Fibroblast of mammary gland (primary cell): ENCODE measurements around the gene TUBA1B.
A peak's percentile ranks its signal among the peaks of the same experiment; 100 is the strongest.

Experiments used
- DNase-seq: peaks from one replicate; pipeline ENCODE4 v3.0.0-alpha.2; 2010; ENCODE audit warnings: low read depth
- H3K4me3 ChIP-seq: 2 replicates; pipeline ENCODE4 v1.5.1; 2011; ENCODE audit warnings: low read depth, mild to moderate bottlenecking, low read length, moderate library complexity; ENCODE audit not compliant: control insufficient read depth
- CTCF ChIP-seq: conservative IDR thresholded peaks from 2 replicates; pipeline ENCODE4 v1.5.1; 2011; ENCODE audit warnings: low read depth, low read length, inconsistent platforms; ENCODE audit not compliant: control insufficient read depth, insufficient read depth

Gene TUBA1B

GRCh38 chr12:49126852-49127763 lies 4.1 kb downstream of the TUBA1B start:
- no peak overlapping the region for H3K4me3 ChIP-seq
- DNase-seq = no peak
- TF ChIP-seq CTCF = no peak

DNA sequence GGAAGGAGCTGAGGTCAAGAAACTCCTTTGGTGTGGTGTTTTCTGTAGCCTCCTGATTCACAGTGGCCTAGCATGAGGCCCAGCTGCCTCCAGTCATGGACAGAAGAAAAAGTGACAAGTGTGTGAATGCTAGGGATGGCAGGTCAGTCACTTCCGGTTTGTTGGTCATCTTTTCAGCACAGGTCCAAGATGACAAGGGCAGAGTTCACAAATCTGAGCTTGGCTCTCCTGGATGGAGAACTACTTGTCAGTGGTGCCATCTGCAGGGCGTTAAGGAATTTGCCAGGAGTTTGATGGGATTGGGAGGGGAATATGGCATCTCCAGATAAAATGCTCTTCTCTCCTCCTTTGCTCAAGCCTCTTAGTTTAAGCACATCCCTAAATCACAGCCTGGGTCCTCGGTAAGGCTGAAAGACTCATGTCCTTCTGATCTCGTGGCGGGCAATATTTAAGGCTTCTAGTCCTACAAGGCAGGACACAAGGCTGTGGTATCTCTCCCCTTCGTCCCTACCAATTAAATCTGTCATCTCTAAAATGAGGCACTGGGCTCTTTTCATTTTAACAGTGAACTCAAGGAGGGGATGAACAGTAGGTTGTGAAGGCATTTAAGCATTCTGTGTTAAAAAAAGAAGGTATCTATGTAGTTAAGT lies 10.0 kb downstream of the TUBA1B start:
- peak; percentile 81 for TF ChIP-seq CTCF
- H3K4me3 ChIP-seq = no peak overlapping the region
- peak; percentile 82 for DNase-seq

- peak overlapping the region; percentile 82 for H3K4me3 ChIP-seq
- no peak for TF ChIP-seq CTCF
- DNase-seq = no peak
Observed at GRCh38 chr12:49111206-49111605, 20.0 kb downstream of the TUBA1B start.

DNA sequence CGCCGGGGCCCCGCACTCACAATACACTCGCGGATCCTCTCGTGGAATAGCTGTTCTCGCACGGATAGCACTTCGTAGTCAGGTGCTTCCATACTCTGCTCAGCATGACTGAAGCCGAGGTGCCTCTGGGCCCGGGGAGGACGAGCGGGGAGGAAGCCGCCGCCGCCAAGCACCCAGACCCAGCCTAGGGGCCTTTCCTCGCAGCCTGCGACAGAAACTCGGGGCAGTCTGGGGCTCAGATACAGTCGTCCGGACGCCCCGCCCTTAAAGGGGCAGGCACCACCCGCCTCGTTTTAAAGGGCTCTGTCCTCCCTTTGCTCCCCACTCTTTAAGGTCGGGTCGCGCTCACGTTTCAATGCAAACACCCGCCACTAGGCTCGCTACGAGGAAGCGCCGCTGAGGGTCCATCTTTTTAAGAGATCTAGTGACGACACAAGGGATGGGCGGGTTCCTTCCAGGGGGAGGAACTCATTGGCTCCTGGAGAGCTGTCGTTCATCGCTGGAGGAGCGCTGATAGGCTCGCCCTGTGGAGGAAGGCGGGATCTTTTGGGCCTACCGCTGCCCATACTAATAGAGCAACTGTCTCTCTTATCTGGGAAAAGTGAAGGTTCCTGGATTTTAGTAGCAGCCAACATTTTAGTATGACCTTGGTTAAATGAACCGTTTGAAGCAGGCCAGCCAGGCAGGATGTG lies 20.6 kb downstream of the TUBA1B start, which contains the start of gene LMBR1L:
Gene LMBR1L (minus strand): TSS at position 384 of the 692 bp plus-strand sequence. CDS start 292 bp downstream, at position 92.
- peak within 1 kb of the TSS; percentile 82 for H3K4me3 ChIP-seq
- peak; percentile 98 for DNase-seq
- peak; percentile 44 for TF ChIP-seq CTCF

- TF ChIP-seq CTCF = no peak
- H3K4me3 ChIP-seq = peak overlapping the region; percentile 82
- no peak for DNase-seq
Observed at GRCh38 chr12:49109641-49110463, 21.3 kb downstream of the TUBA1B start.

- TF ChIP-seq CTCF = no peak
- H3K4me3 ChIP-seq = peak overlapping the region; percentile 82
- peak; percentile 57 for DNase-seq
Observed at GRCh38 chr12:49108958-49109404, 22.2 kb downstream of the TUBA1B start.
